HCT116 (cell line): ENCODE measurements around the gene AK5. TPM values are rescaled to one million over a fixed set of nuclear protein-coding genes. Genes with fewer than 3 reads are reported as not detected.

ENCODE experiments used
- ATAC-seq: fragments of 200-7000 bp; cut with Tn5 transposase; 2 replicates; pipeline ENCODE4 v1.9.1; 2020; ENCODE audit warnings: mild to moderate bottlenecking, moderate library complexity
- BruUV-seq: library from RNA; stranded (reverse); fragments of 400-500 nt; replicated peaks from 2 replicates; lab custom pipeline; 2021; lab: Mats Ljungman, UMichigan
- CTCF ChIA-PET: fragments of 300-600 bp; sonication (Branson Sonifier 250); formaldehyde crosslinking; loops from one replicate; lab custom pipeline; 2021; ENCODE audit warnings: antibody characterized with exemption; lab: Charles Lee
- POLR2A ChIA-PET: fragments of 300-600, 350-600 bp; sonication (Branson Sonifier 250); formaldehyde crosslinking; loops from one replicate; lab custom pipeline; 2021; ENCODE audit warnings: antibody characterized with exemption; lab: Charles Lee
- RAD21 ChIA-PET, 2 experiments: fragments of 300-600 bp; sonication (Branson Sonifier 250); formaldehyde crosslinking; loops; one replicate each; lab custom pipeline; 2023; ENCODE audit warnings: low total read pairs in 2 of 2; ENCODE audit not compliant: uncharacterized antibody in 2 of 2, unreplicated experiment in 2 of 2, low non-redundant PET in 1 of 2; lab: Charles Lee
- DNase-seq: peaks from one replicate; pipeline ENCODE4 v3.0.0-alpha.2; 2010; ENCODE audit warnings: low read depth, low spot score
- H2AFZ ChIP-seq: fragments of 200-600 bp; shearing (Covaris generic), sonication (generic); 2 replicates; pipeline ENCODE4 v1.6.1; 2017; ENCODE audit warnings: low read depth, mixed run types, mixed read lengths, antibody characterized with exemption, low read length; ENCODE audit not compliant: poor library complexity, severe bottlenecking
- H3K27ac ChIP-seq: 2 replicates; pipeline ENCODE4 v1.5.1; 2012; ENCODE audit warnings: low read depth, low read length
- H3K27me3 ChIP-seq: fragments of 200-600 bp; sonication (generic); 2 replicates; pipeline ENCODE4 v1.6.1; 2016; ENCODE audit warnings: mixed run types, low read length, mixed read lengths; ENCODE audit not compliant: insufficient read depth
- H3K36me3 ChIP-seq, 2 experiments: fragments of 200-500 bp in 1 of 2; fragments of 200-600 bp in 1 of 2; sonication (Bioruptor generic) in 1 of 2; sonication (generic) in 1 of 2; 2 replicates each; pipeline versions ENCODE4 v1.5.1 to v1.6.1; 2014 to 2016; ENCODE audit warnings: low read length in 2 of 2, inconsistent platforms in 1 of 2, mixed read lengths in 1 of 2, mixed run types in 1 of 2; ENCODE audit not compliant: insufficient read depth in 2 of 2, control insufficient read depth in 1 of 2
- H3K4me1 ChIP-seq, 2 experiments: fragments of 200-600 bp in 1 of 2; sonication (generic) in 1 of 2; 2 replicates each; pipeline versions ENCODE4 v1.5.1 to v1.6.1; 2012 to 2017; ENCODE audit warnings: low read length in 2 of 2, inconsistent platforms in 1 of 2, mild to moderate bottlenecking in 1 of 2, mixed read lengths in 1 of 2, mixed run types in 1 of 2, moderate library complexity in 1 of 2; ENCODE audit not compliant: insufficient read depth in 2 of 2, control insufficient read depth in 1 of 2
- H3K4me2 ChIP-seq: fragments of 200-600 bp; sonication (generic); 2 replicates; pipeline ENCODE4 v1.6.1; 2017; ENCODE audit warnings: mixed run types, low read length, mixed read lengths
- H3K4me3 ChIP-seq, 2 experiments: fragments of 200-600 bp in 1 of 2; sonication (generic) in 1 of 2; replicated peaks in 1 of 2; 2 replicates each; pipeline ENCODE4 v1.5.1; 2011 to 2016; ENCODE audit warnings: low read length in 2 of 2, control low read depth in 1 of 2, low read depth in 1 of 2, mild to moderate bottlenecking in 1 of 2, mixed read lengths in 1 of 2, mixed run types in 1 of 2
- H3K79me2 ChIP-seq: fragments of 200-600 bp; sonication (generic); 2 replicates; pipeline ENCODE4 v1.6.1; 2017; ENCODE audit warnings: mild to moderate bottlenecking, mixed run types, low read length, moderate library complexity, mixed read lengths; ENCODE audit not compliant: insufficient read depth
- H3K9ac ChIP-seq: fragments of 200-600 bp; sonication (generic); 2 replicates; pipeline ENCODE4 v1.6.1; 2016; ENCODE audit warnings: low read length, mixed read lengths
- H3K9me2 ChIP-seq: fragments of 200-600 bp; sonication (generic), shearing (Covaris generic); 2 replicates; pipeline ENCODE4 v1.6.1; 2017; ENCODE audit warnings: mixed run types, mild to moderate bottlenecking, moderate library complexity; ENCODE audit not compliant: insufficient read depth
- H3K9me3 ChIP-seq, 2 experiments: fragments of 200-500 bp in 1 of 2; fragments of 200-600 bp in 1 of 2; sonication (Bioruptor generic) in 1 of 2; sonication (generic) in 1 of 2; 2 replicates each; pipeline ENCODE4 v1.6.1; 2014 to 2017; ENCODE audit warnings: low read length in 2 of 2, mixed read lengths in 2 of 2, inconsistent platforms in 1 of 2, low read depth in 1 of 2, mild to moderate bottlenecking in 1 of 2, mixed run types in 1 of 2, moderate library complexity in 1 of 2; ENCODE audit not compliant: control insufficient read depth in 1 of 2, insufficient read depth in 1 of 2
- H4K20me1 ChIP-seq: fragments of 200-600 bp; sonication (generic), shearing (Covaris generic); 2 replicates; pipeline ENCODE4 v1.6.1; 2017; ENCODE audit warnings: mixed run types, mild to moderate bottlenecking, moderate library complexity; ENCODE audit not compliant: insufficient read depth
- CBX3 ChIP-seq: IDR thresholded peaks from 2 replicates; pipeline ENCODE4 v1.6.1; 2012; ENCODE audit warnings: low read depth
- EGR1 ChIP-seq: IDR thresholded peaks from 2 replicates; pipeline ENCODE4 v1.6.1; 2012; ENCODE audit warnings: low read depth
- FOSL1 ChIP-seq: IDR thresholded peaks from 2 replicates; pipeline ENCODE4 v1.6.1; 2012; ENCODE audit warnings: low read depth
- JUND ChIP-seq: IDR thresholded peaks from 2 replicates; pipeline ENCODE4 v1.6.1; 2012
- RAD21 ChIP-seq: IDR thresholded peaks from 2 replicates; pipeline ENCODE4 v1.6.1; 2012; ENCODE audit warnings: low read depth, mild to moderate bottlenecking
- SP1 ChIP-seq: IDR thresholded peaks from 2 replicates; pipeline ENCODE4 v1.6.1; 2012; ENCODE audit warnings: low read depth
- YY1 ChIP-seq: IDR thresholded peaks from 2 replicates; pipeline ENCODE4 v1.6.1; 2011; ENCODE audit warnings: low read length, low read depth, moderate library complexity, mild to moderate bottlenecking; ENCODE audit not compliant: insufficient replicate concordance; ENCODE audit errors: extremely low read depth
- ZFX ChIP-seq: fragments of 450-650 bp; IDR thresholded peaks from 2 replicates; pipeline ENCODE4 v1.6.1; 2017
- ZNF274 ChIP-seq: fragments of 200-500 bp; sonication (Bioruptor generic); IDR thresholded peaks from 2 replicates; pipeline ENCODE4 v1.6.1; 2014; ENCODE audit warnings: mild to moderate bottlenecking, low read depth, low read length, inconsistent platforms
- intact Hi-C: fragments of 100-400 bp; cut with micrococcal nuclease; formaldehyde crosslinking; loops from 2 replicates; pipeline ENCODE4 v1.10.0; 2022
- total RNA-seq: library from RNA; stranded (reverse); gene quantifications from one replicate; pipeline ENCODE4 v1.2.1, GENCODE V29; 2021; ENCODE audit not compliant: unreplicated experiment
- TF ChIP-seq, protein P1 (sequence below): IDR thresholded peaks from 2 replicates; pipeline ENCODE4 v1.6.1; 2011; ENCODE audit warnings: mild to moderate bottlenecking, low read length, moderate library complexity; ENCODE audit not compliant: insufficient replicate concordance; ENCODE audit errors: extremely low read depth
- TF ChIP-seq, protein P2 (sequence below), 3 experiments: fragments of 200-600 bp in 1 of 3; sonication (generic) in 1 of 3; IDR thresholded peaks in 2 of 3; conservative IDR thresholded peaks in 1 of 3; 2 replicates each; pipeline ENCODE4 v1.5.1; 2012 to 2017; ENCODE audit warnings: low read depth in 2 of 3, low read length in 2 of 3, antibody characterized with exemption in 1 of 3, borderline replicate concordance in 1 of 3, control low read depth in 1 of 3, mild to moderate bottlenecking in 1 of 3, mixed read lengths in 1 of 3, mixed run types in 1 of 3, moderate library complexity in 1 of 3; ENCODE audit not compliant: insufficient read depth in 1 of 3

AK5 gene
- total RNA-seq, 1 experiment from 2014 or later, result 0.22 TPM

DNA sequence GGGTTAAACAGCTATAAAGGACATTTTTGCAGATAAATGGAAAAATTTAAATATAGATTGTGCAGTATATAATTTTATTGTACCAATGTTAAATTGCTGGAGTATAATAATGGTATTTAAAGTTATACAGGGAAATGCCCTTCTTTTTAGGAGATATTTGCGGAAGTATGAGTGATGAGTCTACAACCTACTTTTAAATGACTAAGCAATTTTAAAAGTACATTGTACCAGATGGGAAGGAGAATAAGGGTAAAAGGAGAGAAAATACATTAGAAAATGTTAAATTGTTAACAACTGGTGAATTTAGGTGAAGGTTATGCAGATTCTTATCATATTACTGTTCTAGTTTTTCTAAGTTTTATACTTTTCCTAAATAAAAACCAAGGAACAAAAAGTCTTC lies 308.8 kb downstream of the AK5 start:
- no peaks in the 10 kb centered on the region for H3K36me3 ChIP-seq
- no peaks in the 10 kb centered on the region for H3K9me2 ChIP-seq
- ChIA-PET CTCF (no interaction called here), RAD21 (no interaction called here)
- no peak for DNase-seq
- H3K9ac ChIP-seq, result no peak overlapping the region
- ATAC-seq, result no peak
- H3K79me2 ChIP-seq, result peaks cover 70% of the 10 kb centered on the region
- no peak overlapping the region for H3K27ac ChIP-seq
- no TSS peak for BruUV-seq
- no peak overlapping the region for H3K4me2 ChIP-seq
- no peak for TF ChIP-seq JUND
- TF ChIP-seq FOSL1, result no peak
- TF ChIP-seq, protein P1, sequence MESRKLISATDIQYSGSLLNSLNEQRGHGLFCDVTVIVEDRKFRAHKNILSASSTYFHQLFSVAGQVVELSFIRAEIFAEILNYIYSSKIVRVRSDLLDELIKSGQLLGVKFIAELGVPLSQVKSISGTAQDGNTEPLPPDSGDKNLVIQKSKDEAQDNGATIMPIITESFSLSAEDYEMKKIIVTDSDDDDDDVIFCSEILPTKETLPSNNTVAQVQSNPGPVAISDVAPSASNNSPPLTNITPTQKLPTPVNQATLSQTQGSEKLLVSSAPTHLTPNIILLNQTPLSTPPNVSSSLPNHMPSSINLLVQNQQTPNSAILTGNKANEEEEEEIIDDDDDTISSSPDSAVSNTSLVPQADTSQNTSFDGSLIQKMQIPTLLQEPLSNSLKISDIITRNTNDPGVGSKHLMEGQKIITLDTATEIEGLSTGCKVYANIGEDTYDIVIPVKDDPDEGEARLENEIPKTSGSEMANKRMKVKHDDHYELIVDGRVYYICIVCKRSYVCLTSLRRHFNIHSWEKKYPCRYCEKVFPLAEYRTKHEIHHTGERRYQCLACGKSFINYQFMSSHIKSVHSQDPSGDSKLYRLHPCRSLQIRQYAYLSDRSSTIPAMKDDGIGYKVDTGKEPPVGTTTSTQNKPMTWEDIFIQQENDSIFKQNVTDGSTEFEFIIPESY, result no peak
- no peak for TF ChIP-seq ZFX
- no peak for TF ChIP-seq ZNF274
- TF ChIP-seq RAD21, result no peak
- TF ChIP-seq CBX3, result no peak
- TF ChIP-seq, protein P2, sequence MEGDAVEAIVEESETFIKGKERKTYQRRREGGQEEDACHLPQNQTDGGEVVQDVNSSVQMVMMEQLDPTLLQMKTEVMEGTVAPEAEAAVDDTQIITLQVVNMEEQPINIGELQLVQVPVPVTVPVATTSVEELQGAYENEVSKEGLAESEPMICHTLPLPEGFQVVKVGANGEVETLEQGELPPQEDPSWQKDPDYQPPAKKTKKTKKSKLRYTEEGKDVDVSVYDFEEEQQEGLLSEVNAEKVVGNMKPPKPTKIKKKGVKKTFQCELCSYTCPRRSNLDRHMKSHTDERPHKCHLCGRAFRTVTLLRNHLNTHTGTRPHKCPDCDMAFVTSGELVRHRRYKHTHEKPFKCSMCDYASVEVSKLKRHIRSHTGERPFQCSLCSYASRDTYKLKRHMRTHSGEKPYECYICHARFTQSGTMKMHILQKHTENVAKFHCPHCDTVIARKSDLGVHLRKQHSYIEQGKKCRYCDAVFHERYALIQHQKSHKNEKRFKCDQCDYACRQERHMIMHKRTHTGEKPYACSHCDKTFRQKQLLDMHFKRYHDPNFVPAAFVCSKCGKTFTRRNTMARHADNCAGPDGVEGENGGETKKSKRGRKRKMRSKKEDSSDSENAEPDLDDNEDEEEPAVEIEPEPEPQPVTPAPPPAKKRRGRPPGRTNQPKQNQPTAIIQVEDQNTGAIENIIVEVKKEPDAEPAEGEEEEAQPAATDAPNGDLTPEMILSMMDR (IDR thresholded peaks at IDR 0.05 in 2 of 3, conservative IDR thresholded peaks at IDR 0.05 in 1 of 3; ENCODE audit: borderline replicate concordance in 1 of 3, insufficient read depth in 1 of 3, low read depth in 2 of 3, low read length in 2 of 3), result no peak
- TF ChIP-seq EGR1, result no peak
- TF ChIP-seq SP1, result no peak
- no peak for TF ChIP-seq YY1
- TF ChIP-seq, all 23 proteins: peak for 0
- no peaks in the 10 kb centered on the region for H3K4me1 ChIP-seq
- no peaks in the 10 kb centered on the region for H3K27me3 ChIP-seq
- intact Hi-C loops, result no loop called here
- H2AFZ ChIP-seq, result no peak overlapping the region
- no peak overlapping the region for H3K4me3 ChIP-seq
- no peaks in the 10 kb centered on the region for H3K9me3 ChIP-seq
- POLR2A ChIA-PET, result no interaction called here
- peaks cover 7% of the 10 kb centered on the region; the same call in 1 of the 2 replicates for H4K20me1 ChIP-seq
